EH (cell line): ENCODE results near the gene NFATC1.

ENCODE experiments used
- DNase-seq: peaks from one replicate; pipeline ENCODE4 v3.0.0-alpha.2; 2015; ENCODE audit warnings: low read depth

Gene NFATC1

DNA sequence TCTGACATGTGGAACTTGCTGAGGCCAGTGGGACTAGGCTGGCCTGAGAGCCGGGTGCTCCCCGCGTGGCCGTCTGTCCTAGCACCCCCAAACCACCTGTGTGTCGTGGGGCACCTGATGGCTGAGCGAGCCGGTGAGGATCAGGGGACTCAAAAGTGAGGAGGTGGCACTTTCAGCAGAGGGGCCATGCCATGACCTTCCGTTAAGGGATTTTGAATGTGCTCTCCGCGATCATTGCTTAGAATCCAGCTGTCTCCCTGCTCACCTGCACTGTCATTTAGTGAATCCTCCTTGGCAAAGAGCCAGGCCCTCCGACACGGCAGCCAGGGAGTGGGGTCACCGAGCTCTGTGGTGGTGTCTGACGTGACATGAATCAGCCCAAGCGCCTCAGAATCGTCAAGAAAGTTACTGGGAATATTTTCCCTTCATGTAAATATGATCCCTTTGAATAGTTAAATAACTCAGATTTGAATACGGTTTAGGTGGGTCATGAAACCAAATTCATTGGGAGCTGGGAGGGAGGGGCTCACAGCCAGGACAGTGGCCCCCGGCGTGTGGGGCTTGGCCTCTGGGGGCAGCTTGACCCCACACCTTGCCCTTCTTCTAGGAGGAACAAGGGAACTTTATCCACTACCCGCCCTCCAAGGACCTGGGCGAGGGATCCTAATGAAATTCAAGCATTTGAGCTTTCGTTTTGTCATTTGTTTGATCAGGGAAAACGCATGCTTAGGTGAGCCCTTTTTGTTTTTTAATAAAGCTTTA, 9.5 kb downstream of the NFATC1 start:
- no peak for DNase-seq

DNA sequence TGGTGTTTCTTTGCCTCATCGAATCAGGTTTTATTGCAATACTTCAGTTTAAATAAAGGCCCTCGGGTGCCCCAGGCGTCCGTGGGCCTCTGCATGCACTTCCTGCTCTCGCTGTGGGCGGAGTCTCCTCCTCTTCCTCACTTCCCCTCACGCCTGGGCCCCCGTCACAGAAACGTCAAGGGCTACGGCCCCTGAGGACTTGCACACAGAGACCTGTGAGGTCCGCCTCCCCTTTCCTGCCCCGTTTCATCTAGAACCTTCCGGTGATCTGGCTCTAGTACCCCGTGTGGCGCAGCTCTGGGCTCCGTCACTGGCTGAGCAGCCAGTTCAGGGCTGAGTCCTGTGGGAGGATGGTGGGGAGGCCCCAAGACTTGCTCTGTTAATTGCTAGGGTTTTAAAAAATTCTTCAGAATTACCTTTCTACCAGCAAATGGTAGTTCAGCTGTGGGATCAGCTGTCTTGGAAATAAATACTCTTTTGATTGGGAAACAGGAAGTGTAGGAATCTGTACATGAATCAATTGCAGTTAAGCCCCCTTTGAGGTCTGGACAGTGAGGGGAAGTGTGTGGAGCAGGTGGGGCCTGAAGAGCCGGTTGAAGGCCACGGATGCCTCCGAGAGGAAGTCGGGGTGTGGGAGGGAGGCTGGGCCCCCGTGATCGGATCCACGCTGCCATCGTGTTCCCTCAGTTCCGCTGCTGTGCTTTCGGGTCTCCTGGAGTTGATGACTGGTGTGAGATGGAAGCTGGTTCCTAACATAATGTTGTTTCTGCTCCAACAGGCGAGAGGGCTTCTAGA, 10.2 kb downstream of the NFATC1 start:
- no peak for DNase-seq

DNA sequence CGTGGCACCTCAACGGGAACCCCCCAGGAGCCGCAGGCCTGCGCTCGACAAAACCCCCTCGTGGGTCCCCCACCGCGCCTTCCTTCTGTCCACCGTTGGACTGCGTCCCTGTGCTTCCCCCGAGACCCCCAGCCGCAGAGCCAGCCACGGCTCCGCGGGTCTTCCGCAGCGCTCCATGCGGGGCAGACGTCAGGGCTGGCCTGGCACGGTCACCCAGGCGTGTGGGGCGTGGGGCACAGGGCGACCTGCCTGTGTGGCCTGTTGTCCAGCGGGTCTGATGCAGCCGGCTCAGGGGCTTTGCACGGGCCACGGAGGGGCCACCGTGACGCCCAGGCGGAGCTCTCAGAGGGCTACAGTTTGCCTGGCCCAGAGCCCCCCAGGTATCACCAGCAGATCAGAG, 11.0 kb downstream of the NFATC1 start:
- DNase-seq: no peak

DNA sequence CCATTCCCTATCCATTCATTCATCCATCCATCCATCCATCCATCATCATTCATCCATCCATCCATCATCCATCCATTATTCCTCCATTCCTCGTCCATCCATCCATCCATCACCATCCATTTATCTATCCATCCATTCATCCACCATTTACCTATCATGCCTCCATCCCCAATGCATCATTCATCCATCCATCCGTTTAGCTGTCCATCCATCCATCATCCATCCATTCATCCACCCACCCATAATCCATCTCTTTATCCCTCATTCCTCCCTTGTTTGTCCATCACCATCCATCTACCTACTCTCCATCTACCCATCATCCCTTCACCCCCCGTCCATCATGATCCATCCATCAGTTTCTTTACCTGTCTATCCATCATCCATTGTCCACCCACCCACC, 13.6 kb downstream of the NFATC1 start:
- no peak for DNase-seq

DNA sequence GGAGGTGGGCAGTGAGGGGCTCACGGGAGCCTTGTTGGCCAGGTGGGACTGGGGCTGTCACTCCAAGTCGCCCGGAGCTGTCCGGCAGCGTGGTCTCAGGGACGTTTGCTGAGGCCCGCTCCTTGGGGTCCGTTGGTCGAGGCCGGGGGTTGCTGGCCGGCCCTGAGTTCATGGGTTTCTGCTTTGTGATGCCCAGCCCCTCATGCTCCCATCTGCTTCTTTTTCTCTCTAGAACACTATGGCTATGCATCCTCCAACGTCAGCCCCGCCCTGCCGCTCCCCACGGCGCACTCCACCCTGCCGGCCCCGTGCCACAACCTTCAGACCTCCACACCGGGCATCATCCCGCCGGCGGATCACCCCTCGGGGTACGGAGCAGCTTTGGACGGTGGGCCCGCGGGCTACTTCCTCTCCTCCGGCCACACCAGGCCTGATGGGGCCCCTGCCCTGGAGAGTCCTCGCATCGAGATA, 14.5 kb downstream of the NFATC1 start:
- no peak for DNase-seq

DNA sequence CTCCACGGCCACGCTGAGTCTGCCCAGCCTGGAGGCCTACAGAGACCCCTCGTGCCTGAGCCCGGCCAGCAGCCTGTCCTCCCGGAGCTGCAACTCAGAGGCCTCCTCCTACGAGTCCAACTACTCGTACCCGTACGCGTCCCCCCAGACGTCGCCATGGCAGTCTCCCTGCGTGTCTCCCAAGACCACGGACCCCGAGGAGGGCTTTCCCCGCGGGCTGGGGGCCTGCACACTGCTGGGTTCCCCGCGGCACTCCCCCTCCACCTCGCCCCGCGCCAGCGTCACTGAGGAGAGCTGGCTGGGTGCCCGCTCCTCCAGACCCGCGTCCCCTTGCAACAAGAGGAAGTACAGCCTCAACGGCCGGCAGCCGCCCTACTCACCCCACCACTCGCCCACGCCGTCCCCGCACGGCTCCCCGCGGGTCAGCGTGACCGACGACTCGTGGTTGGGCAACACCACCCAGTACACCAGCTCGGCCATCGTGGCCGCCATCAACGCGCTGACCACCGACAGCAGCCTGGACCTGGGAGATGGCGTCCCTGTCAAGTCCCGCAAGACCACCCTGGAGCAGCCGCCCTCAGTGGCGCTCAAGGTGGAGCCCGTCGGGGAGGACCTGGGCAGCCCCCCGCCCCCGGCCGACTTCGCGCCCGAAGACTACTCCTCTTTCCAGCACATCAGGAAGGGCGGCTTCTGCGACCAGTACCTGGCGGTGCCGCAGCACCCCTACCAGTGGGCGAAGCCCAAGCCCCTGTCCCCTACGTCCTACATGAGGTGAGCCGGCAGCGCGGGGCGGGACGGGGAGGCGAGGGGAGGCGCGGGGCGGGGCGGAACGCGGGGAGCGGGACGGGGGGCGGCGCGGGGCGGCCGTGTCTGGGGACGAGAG, 15.2 kb downstream of the NFATC1 start:
- no peak for DNase-seq

GRCh38 chr18:79411614-79412526, 16.1 kb downstream of the NFATC1 start:
- no peak for DNase-seq

DNA sequence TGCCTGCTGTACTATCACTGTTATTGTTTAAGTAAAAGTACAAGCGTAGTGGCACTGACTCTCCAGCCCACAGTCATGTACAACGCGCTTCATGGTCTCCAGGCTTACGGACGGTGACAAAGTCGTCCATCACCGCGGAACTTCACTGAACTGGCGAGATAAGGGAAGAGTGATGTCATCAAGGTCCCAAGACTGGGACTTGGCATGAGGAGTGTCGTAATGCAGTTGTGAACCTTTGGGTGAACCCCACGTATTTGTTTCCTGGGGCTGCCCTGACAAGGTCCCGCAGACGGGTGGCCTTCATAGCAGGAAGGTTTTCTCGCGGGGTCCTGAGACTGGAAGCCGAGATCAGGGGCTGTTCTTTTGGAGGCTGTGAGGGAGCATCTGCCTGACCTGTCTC, 17.3 kb downstream of the NFATC1 start:
- no peak for DNase-seq

- DNase-seq: no peak
Observed at GRCh38 chr18:79413426-79413825, 17.7 kb downstream of the NFATC1 start.

GRCh38 chr18:79413901-79414300, 18.2 kb downstream of the NFATC1 start:
- no peak for DNase-seq

DNA sequence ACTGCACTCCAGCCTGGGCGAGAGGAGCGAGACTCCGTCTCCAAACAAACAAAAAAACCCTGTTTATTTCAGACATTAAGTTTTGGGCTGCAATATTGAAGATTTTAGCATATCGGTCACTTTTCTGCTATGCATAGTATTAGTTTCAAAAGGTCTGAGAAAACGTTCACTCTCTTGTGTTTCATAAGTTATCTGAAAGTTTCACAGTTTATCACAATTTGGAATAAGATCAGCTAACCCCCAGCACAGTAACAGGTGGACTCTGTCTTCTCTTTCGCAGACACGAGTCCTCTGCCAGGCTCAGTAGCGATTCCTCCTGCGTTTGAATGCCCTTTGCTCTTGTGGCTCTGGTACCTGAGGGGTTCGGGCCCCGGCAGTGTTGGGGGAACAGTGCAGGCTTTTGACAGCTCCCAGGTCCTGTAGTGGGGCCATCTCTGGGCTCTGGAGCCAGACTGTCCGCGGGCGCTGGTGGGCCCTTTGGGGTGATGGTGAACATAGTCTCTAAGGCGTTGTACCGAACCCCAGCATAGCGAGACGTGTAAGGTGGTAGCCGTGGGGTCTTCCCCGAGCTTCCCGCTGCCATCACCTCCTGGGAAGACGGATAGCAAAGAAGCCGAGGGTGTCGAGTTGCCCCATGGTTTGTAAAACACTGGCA, 20.4 kb downstream of the NFATC1 start:
- no peak for DNase-seq

- DNase-seq: no peak
Observed at GRCh38 chr18:79416677-79417052, 20.9 kb downstream of the NFATC1 start.

DNA sequence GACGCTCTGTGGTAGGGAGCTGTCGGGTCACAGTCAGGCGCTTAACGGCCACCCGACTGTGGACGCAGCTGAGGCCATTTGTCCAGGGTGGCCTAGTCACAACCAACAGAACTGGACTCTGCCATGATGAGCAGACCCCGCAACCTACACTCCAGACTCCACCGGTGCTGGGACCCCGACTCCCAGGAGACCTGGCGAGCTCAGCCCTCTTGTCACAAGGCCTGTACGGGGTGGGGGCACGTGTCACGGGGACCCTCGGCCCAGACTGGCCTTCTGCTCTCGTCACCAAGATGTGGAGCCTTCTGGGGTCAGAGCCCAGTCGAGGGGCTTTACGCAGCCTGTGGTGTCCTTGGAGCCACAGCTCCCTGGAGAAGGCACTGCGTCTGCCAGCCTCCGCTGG, 22.5 kb downstream of the NFATC1 start:
- no peak for DNase-seq

- no peak for DNase-seq
Observed at GRCh38 chr18:79418642-79419041, 22.9 kb downstream of the NFATC1 start.

DNA sequence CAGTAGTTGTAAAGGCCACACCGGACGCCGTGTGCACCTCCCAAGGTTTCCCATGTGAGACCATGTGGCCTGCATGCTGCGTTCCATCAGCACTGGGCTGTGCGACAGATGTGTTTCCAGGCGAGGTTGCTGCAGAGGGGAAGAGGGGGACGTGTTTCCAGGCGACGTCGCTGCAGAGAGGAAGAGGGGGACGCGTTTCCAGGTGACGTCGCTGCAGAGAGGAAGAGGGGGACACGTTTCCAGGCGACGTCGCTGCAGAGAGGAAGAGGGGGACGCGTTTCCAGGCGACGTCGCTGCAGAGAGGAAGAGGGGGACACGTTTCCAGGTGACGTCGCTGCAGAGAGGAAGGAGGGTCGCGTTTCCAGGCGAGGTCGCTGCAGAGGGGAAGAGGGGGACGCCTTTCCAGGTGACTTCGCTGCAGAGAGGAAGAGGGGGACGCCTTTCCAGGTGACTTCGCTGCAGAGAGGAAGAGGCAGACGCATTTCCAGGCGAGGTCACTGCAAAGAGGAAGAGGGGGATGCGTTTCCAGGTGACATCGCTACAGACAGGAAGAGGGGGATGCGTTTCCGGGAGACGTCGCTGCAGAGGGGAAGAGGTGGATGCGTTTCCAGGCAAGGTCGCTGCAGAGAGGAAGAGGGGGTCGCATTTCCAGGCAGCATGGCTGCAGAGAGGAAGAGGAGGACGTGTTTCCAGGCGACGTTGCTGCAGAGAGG, 24.5 kb downstream of the NFATC1 start:
- DNase-seq: no peak

GRCh38 chr18:79421275-79421857, 25.6 kb downstream of the NFATC1 start:
- DNase-seq: no peak

DNA sequence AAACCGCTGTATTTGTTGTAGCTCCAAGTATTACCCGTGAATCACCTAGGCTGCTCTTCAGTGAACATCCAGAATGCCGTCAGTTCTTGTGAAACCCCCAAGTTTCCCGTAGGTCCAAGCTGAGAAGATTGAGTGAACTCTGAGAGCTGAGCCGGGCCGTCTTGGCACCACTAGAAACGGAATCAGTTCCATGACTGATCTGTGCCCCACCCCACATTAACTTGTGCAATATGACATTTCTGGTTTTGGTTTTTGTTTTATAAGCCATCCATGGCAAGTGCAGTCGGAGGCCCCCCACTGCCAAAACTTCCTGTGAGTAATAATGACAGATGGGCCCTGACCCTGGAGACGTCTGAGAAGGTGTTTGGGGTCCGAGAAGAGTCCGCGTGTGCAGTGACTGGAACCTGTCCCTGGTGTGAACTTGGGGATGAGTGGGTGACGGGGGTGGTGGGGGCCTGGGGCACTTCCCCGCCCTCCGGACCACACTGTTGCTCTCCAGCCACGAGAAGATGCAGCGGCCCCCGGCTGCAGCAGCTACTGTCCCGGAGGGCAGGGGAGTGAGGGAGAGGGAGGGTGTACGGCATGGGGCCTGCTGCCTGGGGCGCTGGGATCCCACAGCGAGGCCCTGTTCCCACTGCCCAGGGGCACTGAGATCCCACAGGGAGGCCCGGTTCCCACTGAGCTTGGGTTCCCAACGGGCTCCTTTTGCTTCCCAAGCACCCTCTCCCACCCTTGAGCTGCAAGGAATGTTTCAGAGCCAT, 26.5 kb downstream of the NFATC1 start:
- peak; percentile 13 for DNase-seq

- no peak for DNase-seq
Observed at GRCh38 chr18:79422783-79423165, 27.0 kb downstream of the NFATC1 start.
